Measurements from ENCODE around the gene STMP1. TPM values are rescaled to one million over a fixed set of nuclear protein-coding genes. Genes with fewer than 3 reads are reported as not detected.

Gene STMP1
- total RNA-seq, 1 experiment from 2014 or later: 38.4 TPM

DNA sequence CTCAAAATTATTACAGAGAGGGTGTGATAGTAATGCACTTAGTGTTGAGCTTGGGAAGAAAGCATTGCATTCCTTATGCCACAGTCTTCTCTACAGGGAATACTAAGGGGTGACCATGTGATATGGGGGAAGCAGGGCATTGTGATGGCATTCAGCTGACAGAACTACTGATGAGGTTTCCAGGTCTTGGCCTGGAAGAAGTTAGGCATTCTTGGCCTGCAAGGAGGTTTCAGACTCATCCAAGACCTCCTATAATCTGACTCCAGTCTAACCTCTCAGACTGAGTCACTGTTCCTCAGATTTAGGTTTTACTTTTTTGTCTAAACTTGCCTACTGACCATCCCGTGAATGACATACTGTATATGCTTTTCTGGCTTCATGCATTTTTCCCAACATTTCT is 7.9 kb downstream of the STMP1 start:
- Histone ChIP-seq H2AK5ac (ENCODE audit: insufficient read length, low read length) (no peak overlapping the region), H3T11ph (ENCODE audit: low read length) (no peak overlapping the region), H3K23me2 (ENCODE audit: insufficient read length, low read depth, low read length, poor library complexity, severe bottlenecking) (no peaks in the 10 kb centered on the region), H3K4me2 (ENCODE audit: insufficient read depth, insufficient read length, low read length) (no peak overlapping the region), H3K9me3 (ENCODE audit: control insufficient read depth, low read depth, low read length) (no peaks in the 10 kb centered on the region), H3K79me2 (ENCODE audit: insufficient read depth, low read length) (peaks cover 4% of the 10 kb centered on the region; the same call in 1 of the 2 replicates), H2BK12ac (ENCODE audit: insufficient read length, low read depth, low read length) (no peak overlapping the region), H3K27ac (ENCODE audit: insufficient read length, low read depth, low read length) (no peak overlapping the region), H3K79me1 (ENCODE audit: insufficient read depth, low read depth, low read length, poor library complexity, severe bottlenecking) (peaks cover 3% of the 10 kb centered on the region), H3K9ac (ENCODE audit: extremely low read depth, insufficient read length, low read length) (no peak overlapping the region), H3K4ac (ENCODE audit: low read depth, low read length) (no peak overlapping the region), H3K18ac (ENCODE audit: insufficient read length, low read depth, low read length) (no peak overlapping the region), H4K5ac (ENCODE audit: insufficient read length, low read depth, low read length) (no peak overlapping the region), H2BK20ac (ENCODE audit: low read depth, low read length, poor library complexity, severe bottlenecking) (no peak overlapping the region), H2BK15ac (ENCODE audit: low read depth, low read length) (no peak overlapping the region), H4K20me1 (ENCODE audit: control insufficient read depth, insufficient read depth, insufficient read length) (no peaks in the 10 kb centered on the region), H4K91ac (ENCODE audit: insufficient read length, low read depth, low read length) (no peak overlapping the region), H3K56ac (ENCODE audit: insufficient read length, low read depth, low read length) (no peak overlapping the region), H3K23ac (ENCODE audit: insufficient read length, low read depth, low read length) (no peak overlapping the region), H2AFZ (ENCODE audit: low read length) (no peak overlapping the region), H3K27me3 (ENCODE audit: insufficient read depth, low read length) (no peaks in the 10 kb centered on the region), H4K8ac (replicated peaks; ENCODE audit: insufficient read length, low read depth, low read length) (no peak overlapping the region), H3K4me1 (ENCODE audit: insufficient read depth, low read length) (no peaks in the 10 kb centered on the region), H3K14ac (ENCODE audit: insufficient read depth, low read length) (no peak overlapping the region), H2BK5ac (ENCODE audit: insufficient read length, low read length) (no peak overlapping the region), H2BK120ac (ENCODE audit: low read depth, low read length, poor library complexity, severe bottlenecking) (no peak overlapping the region)
- Mint-ChIP-seq H3K4me3 (no peak overlapping the region), H3K4me1 (peaks cover 3 to 8% of the 10 kb centered on the region in 2 experiments; a peak in 2 of 4 replicates), H3K27ac (peak overlapping the region in 1 of 3 experiments; percentile 40; a peak in 2 of 7 replicates), H3K36me3 (ENCODE audit: insufficient read depth in 1 of 3, low read depth in 3 of 3) (peaks cover 16 to 42% (median 26%) of the 10 kb centered on the region in 3 experiments), H3K27me3 (ENCODE audit: low read depth) (no peaks in the 10 kb centered on the region), H3K9me3 (peaks cover 0 to 7% of the 10 kb centered on the region in 2 experiments; a peak in 2 of 5 replicates)
- TF ChIP-seq, protein P1, sequence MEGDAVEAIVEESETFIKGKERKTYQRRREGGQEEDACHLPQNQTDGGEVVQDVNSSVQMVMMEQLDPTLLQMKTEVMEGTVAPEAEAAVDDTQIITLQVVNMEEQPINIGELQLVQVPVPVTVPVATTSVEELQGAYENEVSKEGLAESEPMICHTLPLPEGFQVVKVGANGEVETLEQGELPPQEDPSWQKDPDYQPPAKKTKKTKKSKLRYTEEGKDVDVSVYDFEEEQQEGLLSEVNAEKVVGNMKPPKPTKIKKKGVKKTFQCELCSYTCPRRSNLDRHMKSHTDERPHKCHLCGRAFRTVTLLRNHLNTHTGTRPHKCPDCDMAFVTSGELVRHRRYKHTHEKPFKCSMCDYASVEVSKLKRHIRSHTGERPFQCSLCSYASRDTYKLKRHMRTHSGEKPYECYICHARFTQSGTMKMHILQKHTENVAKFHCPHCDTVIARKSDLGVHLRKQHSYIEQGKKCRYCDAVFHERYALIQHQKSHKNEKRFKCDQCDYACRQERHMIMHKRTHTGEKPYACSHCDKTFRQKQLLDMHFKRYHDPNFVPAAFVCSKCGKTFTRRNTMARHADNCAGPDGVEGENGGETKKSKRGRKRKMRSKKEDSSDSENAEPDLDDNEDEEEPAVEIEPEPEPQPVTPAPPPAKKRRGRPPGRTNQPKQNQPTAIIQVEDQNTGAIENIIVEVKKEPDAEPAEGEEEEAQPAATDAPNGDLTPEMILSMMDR (conservative IDR thresholded peaks at IDR 0.05): no peak
- WGBS (ENCODE audit: extremely low coverage, insufficient read length, low lambda C conversion rate): no CpG with 5 or more reads among the region's 1 CpG
- DNase-seq: no peak

All from H9 (cell line).